Thyroid gland (tissue), 4 donors: ENCODE results near the gene ACACA.

Experiments
- CTCF ChIP-seq, 6 experiments: fragments of 200-600 bp in 3 of 6; fragments of 450-650 bp in 3 of 6; sonication (generic) in 3 of 6; IDR thresholded peaks; one replicate each; pipeline ENCODE4 v1.5.1; 2016 to 2019; ENCODE audit warnings: antibody characterized with exemption in 6 of 6, mild to moderate bottlenecking in 2 of 6, inconsistent platforms in 1 of 6, moderate library complexity in 1 of 6
- POLR2A ChIP-seq, 2 donors: fragments of 450-650 bp; IDR thresholded peaks; one replicate each; pipeline ENCODE4 v1.6.1; 2017; ENCODE audit warnings: antibody characterized with exemption in 2 of 2, mild to moderate bottlenecking in 2 of 2, moderate library complexity in 1 of 2

- TF ChIP-seq CTCF (IDR thresholded peaks at IDR 0.05) (no peak), POLR2A (IDR thresholded peaks at IDR 0.05) (no peak)
These were observed 347.1 kb downstream of the ACACA start for GRCh38 chr17:37059493-37059892.
